IMR-90 (cell line): ENCODE results near the gene EXOC6. TPM values are rescaled to one million over a fixed set of nuclear protein-coding genes. Genes with fewer than 3 reads are reported as not detected.

ENCODE experiments used
- ATAC-seq: fragments of 200-7000 bp; cut with Tn5 transposase; 2 replicates; pipeline ENCODE4 v1.9.1; 2020; ENCODE audit warnings: low read depth, mild to moderate bottlenecking, moderate library complexity
- BruUV-seq: library from RNA; stranded (reverse); fragments of 400-500 nt; replicated peaks from 2 replicates; lab custom pipeline; 2021; lab: Mats Ljungman, UMichigan
- CTCF ChIA-PET: fragments of 300-600 bp; formaldehyde crosslinking; extraction: SDS; loops from one replicate; lab custom pipeline; 2021; ENCODE audit warnings: antibody characterized with exemption; lab: Yijun Ruan, JAX
- POLR2A ChIA-PET: fragments of 300-600 bp; sonication (Branson Sonifier 250); formaldehyde crosslinking; loops from one replicate; lab custom pipeline; 2022; ENCODE audit warnings: antibody characterized with exemption; ENCODE audit not compliant: unreplicated experiment; lab: Charles Lee
- DNase-seq: peaks from one replicate; pipeline ENCODE4 v3.0.0; 2013
- H2AFZ ChIP-seq: replicated peaks from 2 replicates; pipeline ENCODE3; 2013; ENCODE audit warnings: low read length, mild to moderate bottlenecking; ENCODE audit not compliant: poor library complexity
- H2AK5ac ChIP-seq: 2 replicates; pipeline ENCODE4 v1.6.1; 2013; ENCODE audit warnings: low read depth, low read length, inconsistent platforms
- H2AK9ac ChIP-seq: replicated peaks from 2 replicates; pipeline ENCODE3; 2013; ENCODE audit warnings: mild to moderate bottlenecking, low read depth, low read length, moderate library complexity; ENCODE audit not compliant: poor library complexity
- H2BK120ac ChIP-seq: 2 replicates; pipeline ENCODE4 v1.6.1; 2013; ENCODE audit warnings: low read depth, low read length, inconsistent platforms
- H2BK15ac ChIP-seq: 3 replicates; pipeline ENCODE4 v1.6.1; 2013; ENCODE audit warnings: low read depth, low read length, inconsistent platforms
- H2BK20ac ChIP-seq: 2 replicates; pipeline ENCODE4 v1.6.1; 2013; ENCODE audit warnings: low read depth, mild to moderate bottlenecking, inconsistent platforms, low read length, moderate library complexity
- H2BK5ac ChIP-seq: 2 replicates; pipeline ENCODE4 v1.6.1; 2013; ENCODE audit warnings: mild to moderate bottlenecking, low read depth, low read length, inconsistent platforms; ENCODE audit not compliant: poor library complexity, severe bottlenecking
- H3K14ac ChIP-seq: replicated peaks from 2 replicates; pipeline ENCODE4 v1.6.1; 2013; ENCODE audit warnings: low read depth, low read length, inconsistent platforms
- H3K18ac ChIP-seq: 2 replicates; pipeline ENCODE4 v1.6.1; 2013; ENCODE audit warnings: low read depth, low read length, control low read depth
- H3K23ac ChIP-seq: 2 replicates; pipeline ENCODE4 v1.6.1; 2013; ENCODE audit warnings: low read depth, low read length, inconsistent platforms
- H3K27ac ChIP-seq: 2 replicates; pipeline ENCODE4 v1.5.1; 2013; ENCODE audit warnings: mild to moderate bottlenecking, control low read depth, low read length; ENCODE audit not compliant: insufficient read depth
- H3K27me3 ChIP-seq: 2 replicates; pipeline ENCODE4 v1.6.1; 2013; ENCODE audit warnings: low read length; ENCODE audit not compliant: control insufficient read depth, insufficient read depth
- H3K36me3 ChIP-seq: 2 replicates; pipeline ENCODE4 v1.6.1; 2013; ENCODE audit warnings: low read length, mixed read lengths; ENCODE audit not compliant: control insufficient read depth, insufficient read depth
- H3K4ac ChIP-seq: 2 replicates; pipeline ENCODE4 v1.6.1; 2013; ENCODE audit warnings: low read depth, low read length, inconsistent platforms
- H3K4me1 ChIP-seq: 2 replicates; pipeline ENCODE4 v1.6.1; 2013; ENCODE audit warnings: low read length, mixed read lengths; ENCODE audit not compliant: control insufficient read depth, insufficient read depth
- H3K4me2 ChIP-seq: 2 replicates; pipeline ENCODE4 v1.6.1; 2013; ENCODE audit warnings: low read depth, mild to moderate bottlenecking, control low read depth, low read length, moderate library complexity
- H3K4me3 ChIP-seq: 2 replicates; pipeline ENCODE4 v1.5.1; 2013; ENCODE audit warnings: low read depth, mild to moderate bottlenecking, control low read depth, low read length, moderate library complexity; ENCODE audit not compliant: insufficient read depth
- H3K56ac ChIP-seq: 2 replicates; pipeline ENCODE4 v1.6.1; 2013; ENCODE audit warnings: low read length, inconsistent platforms; ENCODE audit not compliant: insufficient read depth; ENCODE audit errors: extremely low read depth
- H3K79me1 ChIP-seq, 2 experiments: 2 replicates each; pipeline ENCODE4 v1.6.1; 2013; ENCODE audit warnings: low read length in 2 of 2, inconsistent platforms in 1 of 2, low read depth in 1 of 2
- H3K9ac ChIP-seq: 2 replicates; pipeline ENCODE4 v1.6.1; 2013; ENCODE audit warnings: low read depth, low read length, control low read depth
- H3K9me1 ChIP-seq: 2 replicates; pipeline ENCODE4 v1.6.1; 2013; ENCODE audit warnings: low read length, inconsistent platforms; ENCODE audit not compliant: insufficient read depth
- H3K9me3 ChIP-seq: 2 replicates; pipeline ENCODE4 v1.6.1; 2013; ENCODE audit warnings: low read length; ENCODE audit not compliant: control insufficient read depth, insufficient read depth
- H4K20me1 ChIP-seq: 2 replicates; pipeline ENCODE4 v1.6.1; 2013; ENCODE audit warnings: low read length, inconsistent platforms; ENCODE audit not compliant: insufficient read depth
- H4K5ac ChIP-seq: 2 replicates; pipeline ENCODE4 v1.6.1; 2013; ENCODE audit warnings: mild to moderate bottlenecking, low read depth, low read length, control low read depth
- H4K8ac ChIP-seq, 2 experiments: 2 replicates each; pipeline ENCODE4 v1.6.1; 2013; ENCODE audit warnings: low read depth in 2 of 2, low read length in 2 of 2, control low read depth in 1 of 2, inconsistent platforms in 1 of 2
- H4K91ac ChIP-seq: 2 replicates; pipeline ENCODE4 v1.6.1; 2013; ENCODE audit warnings: low read depth, low read length, inconsistent platforms; ENCODE audit not compliant: insufficient read depth
- NFE2L2 ChIP-seq: fragments of 150-350 bp; IDR thresholded peaks from 2 replicates; pipeline ENCODE4 v1.6.1; 2016; ENCODE audit warnings: low read depth, mild to moderate bottlenecking, low read length
- RFX5 ChIP-seq: IDR thresholded peaks from 2 replicates; pipeline ENCODE4 v1.8.0; 2012; ENCODE audit warnings: low read depth, mild to moderate bottlenecking, low read length, moderate library complexity
- WGBS, 2 experiments: methylation state at CpG; one replicate each; pipeline versions ENCODE4 v1.1.5 to v1.1.7; 2013; ENCODE audit warnings: missing lambda C conversion rate in 2 of 2; ENCODE audit not compliant: insufficient read length in 1 of 2; ENCODE audit errors: extremely low coverage in 2 of 2; 5-methylcytosine and 5-hydroxymethylcytosine counted together
- dilution Hi-C: fragments of 300-500 bp; cut with HindIII; formaldehyde crosslinking; loops from one replicate; pipeline ENCODE4 v1.14.3; 2018; ENCODE audit warnings: low sequenced_read_pairs; ENCODE audit not compliant: unreplicated experiment
- in situ Hi-C: fragments of 300-500 bp; cut with MboI; formaldehyde crosslinking; loops from 3 replicates; pipeline ENCODE4 v1.14.3; 2019; ENCODE audit warnings: low sequenced_read_pairs, inconsistent platforms, mixed read lengths
- intact Hi-C: fragments of 100-400 bp; cut with micrococcal nuclease; formaldehyde crosslinking; loops from 2 replicates; pipeline ENCODE4 v1.10.0; 2022
- polyA plus RNA-seq, 3 experiments: library from polyadenylated mRNA; depleted of rRNA; stranded (reverse); fragments of >200 nt; gene quantifications; 2 replicates each; pipeline ENCODE4 v1.2.3, GENCODE V29; 2012; ENCODE audit warnings: low replicate concordance in 1 of 3
- total RNA-seq: library from RNA; depleted of rRNA; stranded (reverse); fragments of >200 nt; gene quantifications from 2 replicates; pipeline ENCODE4 v1.2.3, GENCODE V29; 2012

EXOC6 gene
- total and polyA plus RNA-seq, 2 of the 4 experiments (the other 2 are of a cell fraction), result 4.5 to 11.5 TPM

GRCh38 chr10:93081318-93081717 lies 233.0 kb downstream of the EXOC6 start:
- 81% methylated on average over 2 of the region's 3 CpGs; no CpG with 5 or more reads in 1 of the 2 experiments for whole genome bisulfite sequencing, 2 experiments
- Histone ChIP-seq H2BK15ac (no peak overlapping the region), H3K4me2 (no peak overlapping the region), H2BK5ac (no peak overlapping the region), H3K23ac (no peak overlapping the region), H3K36me3 (no peaks in the 10 kb centered on the region), H2AK5ac (no peak overlapping the region), H2BK20ac (no peak overlapping the region), H3K18ac (no peak overlapping the region), H2AFZ (no peak overlapping the region), H3K9me3 (no peaks in the 10 kb centered on the region), H2BK120ac (no peak overlapping the region), H4K5ac (no peak overlapping the region), H4K91ac (no peak overlapping the region), H3K4me3 (no peak overlapping the region), H3K27ac (no peak overlapping the region), H3K79me1 (no peaks in the 10 kb centered on the region), H3K9me1 (no peaks in the 10 kb centered on the region), H4K20me1 (no peaks in the 10 kb centered on the region), H3K14ac (no peak overlapping the region), H2AK9ac (no peak overlapping the region), H3K4ac (no peak overlapping the region), H3K56ac (no peak overlapping the region), H3K4me1 (0 out of 2 replicates have a peak, but pooled peaks cover 2% of the 10 kb centered on the region), H4K8ac (no peak overlapping the region), H3K27me3 (peaks cover 21% of the 10 kb centered on the region), H3K9ac (no peak overlapping the region)
- intact Hi-C loops (loop anchor here (2.0 kb wide), 2 partner anchors 271 to 429 kb away; no protein-coding TSS in a partner anchor), dilution Hi-C loops (no loop called here), in situ Hi-C loops (loop anchor here (5.0 to 10.0 kb wide), 2 partner anchors 211 to 433 kb away; no protein-coding TSS in a partner anchor)
- ATAC-seq, result no peak
- BruUV-seq, result no TSS peak
- TF ChIP-seq RFX5 (no peak), NFE2L2 (no peak)
- CTCF ChIA-PET, result interaction anchor here (1.2 kb wide), 1 partner anchor 208 kb away, joined by 3 read pairs; no protein-coding TSS in a partner anchor
- DNase-seq, result no peak
- POLR2A ChIA-PET, result no interaction called here
